ENCODE data around the gene AWAT1.
A peak's percentile ranks its signal among the peaks of the same experiment; 100 is the strongest.
"Not testable (repeated sequence)": the region's sequence is repeated elsewhere in the genome, so short reads cannot be mapped to it uniquely, and the experiment has no call there.

Gene AWAT1

DNA sequence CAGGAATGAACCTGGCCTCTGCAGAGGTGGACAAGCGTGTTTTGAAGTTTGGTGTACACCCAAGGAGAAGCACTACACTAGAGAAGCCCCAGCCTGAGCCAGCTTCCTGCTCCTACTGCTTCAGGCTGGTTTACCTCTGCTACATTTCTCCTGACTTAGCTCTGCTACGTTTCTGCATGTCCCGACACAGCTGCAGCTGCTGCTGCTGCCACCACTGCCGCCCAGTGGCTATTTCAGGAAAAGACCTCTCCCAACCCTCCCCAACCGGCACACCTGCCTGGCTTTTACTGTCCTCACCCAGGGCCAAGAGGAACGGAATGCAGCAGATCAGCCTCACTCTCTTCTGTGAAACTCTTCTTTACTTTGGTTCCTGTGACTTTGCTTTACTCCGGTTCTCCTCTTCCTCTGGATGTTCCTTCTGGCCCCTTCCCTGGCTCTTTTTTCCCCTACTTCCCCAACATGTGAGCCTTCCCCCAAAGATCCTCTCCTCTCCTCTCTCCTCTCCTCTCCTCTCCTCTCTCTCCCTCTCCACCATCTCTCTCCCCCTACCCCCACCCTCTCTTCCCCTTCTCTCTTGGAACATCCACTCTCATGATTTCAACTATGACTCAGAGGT lies 28.6 kb downstream of the AWAT1 start:
- peak; percentile 11 for DNase-seq

DNA sequence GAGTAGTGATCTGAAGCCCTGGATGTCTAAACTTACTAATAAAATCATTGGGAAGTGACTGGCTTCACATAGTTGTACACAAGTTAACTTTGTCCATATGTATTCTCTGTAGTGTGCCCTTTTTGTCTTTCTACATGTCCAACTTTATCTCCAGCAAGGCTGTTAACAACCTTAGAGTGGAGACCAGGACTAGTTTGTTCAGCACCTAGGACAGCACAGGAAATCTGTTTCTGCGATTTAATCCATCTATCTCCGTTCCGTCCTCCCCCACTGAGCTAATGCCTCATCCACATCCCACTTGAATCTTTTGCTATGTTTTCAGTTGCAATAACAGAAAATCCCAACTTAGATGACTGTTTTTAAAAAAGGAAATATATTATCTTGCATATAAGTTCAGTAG lies 30.3 kb downstream of the AWAT1 start:
- DNase-seq, result no peak

DNA sequence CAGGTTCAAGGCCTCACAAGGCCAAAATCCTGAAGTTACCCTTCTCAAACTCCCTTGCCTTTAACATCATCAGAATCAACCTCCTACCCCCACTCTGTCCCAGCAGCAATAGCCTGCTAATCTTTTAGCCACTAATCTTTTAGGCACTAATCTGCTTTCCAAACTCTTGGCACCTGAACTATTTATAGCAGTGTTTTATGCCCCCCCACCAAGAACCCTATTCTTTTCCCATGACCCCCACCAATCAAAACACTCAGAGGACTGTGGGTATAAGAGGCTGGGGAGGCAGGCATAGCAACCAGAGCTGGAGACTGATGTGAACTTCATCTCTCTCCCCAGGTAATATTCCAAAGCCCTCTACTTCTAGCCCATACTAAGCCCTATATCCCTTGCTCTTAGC lies 33.6 kb downstream of the AWAT1 start, which contains the start of gene ARR3:
ARR3 (plus strand) TSS at position 301 of the 400 bp plus-strand sequence. CDS start 1,052 bp downstream, outside the sequence.
- DNase-seq, result no peak

DNA sequence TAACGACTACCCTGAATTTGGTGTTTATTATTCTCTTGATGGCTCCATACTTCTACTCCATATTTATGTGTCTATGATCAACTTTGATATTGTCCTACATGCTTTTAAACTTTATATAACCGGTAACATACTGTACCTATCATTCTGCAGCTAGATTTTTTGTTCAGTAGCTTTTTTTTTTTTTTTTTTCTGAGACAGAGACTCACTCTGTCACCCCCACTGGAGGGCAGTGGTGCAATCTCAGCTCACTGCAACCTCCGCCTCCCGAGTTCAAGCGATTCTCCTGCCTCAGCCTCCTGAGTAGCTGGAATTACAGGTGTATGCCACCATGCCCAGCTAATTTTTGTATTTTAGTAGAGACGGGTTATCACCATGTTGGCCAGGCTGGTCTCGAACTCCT lies 39.6 kb downstream of the AWAT1 start:
- DNase-seq, result not testable (repeated sequence)

DNA sequence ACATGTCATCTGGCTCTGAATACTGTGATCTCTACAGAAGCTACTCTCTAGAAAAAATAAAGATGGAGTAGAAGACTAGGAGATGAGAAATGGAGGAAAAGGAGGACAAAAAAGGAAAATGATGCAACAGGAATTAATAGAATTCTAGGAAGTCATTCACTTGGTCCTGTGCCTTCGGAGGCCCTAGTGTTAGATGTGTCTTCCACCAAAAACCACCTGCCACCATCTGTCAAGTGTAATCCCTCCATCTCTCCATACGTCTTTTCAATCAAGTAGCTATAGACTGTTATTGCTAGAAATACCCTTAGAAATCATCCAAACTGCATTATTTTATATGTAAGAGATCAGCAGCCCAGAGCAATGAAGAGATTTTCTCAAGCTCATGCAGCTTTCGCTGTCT lies 44.6 kb downstream of the AWAT1 start:
- DNase-seq, result no peak

DNA sequence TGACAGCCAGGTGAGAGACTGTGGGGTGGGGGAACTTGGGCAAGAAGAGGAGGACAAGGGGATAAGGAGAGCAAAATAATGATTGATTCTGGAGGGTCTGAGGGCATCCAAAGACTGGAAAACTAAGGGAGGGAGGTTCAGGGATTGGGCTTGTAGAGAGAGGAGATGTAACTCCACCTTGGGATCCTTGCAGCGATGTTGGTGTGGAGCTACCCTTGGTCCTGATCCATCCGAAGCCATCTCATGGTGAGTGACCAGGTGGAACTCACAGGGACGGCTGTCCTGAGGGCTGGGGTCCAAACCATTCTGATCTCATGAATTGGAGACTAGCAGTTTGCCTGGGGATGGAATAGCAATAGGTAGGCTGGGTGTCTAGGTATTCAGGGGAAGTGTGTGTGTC lies 46.1 kb downstream of the AWAT1 start:
- DNase-seq, result no peak

DNA sequence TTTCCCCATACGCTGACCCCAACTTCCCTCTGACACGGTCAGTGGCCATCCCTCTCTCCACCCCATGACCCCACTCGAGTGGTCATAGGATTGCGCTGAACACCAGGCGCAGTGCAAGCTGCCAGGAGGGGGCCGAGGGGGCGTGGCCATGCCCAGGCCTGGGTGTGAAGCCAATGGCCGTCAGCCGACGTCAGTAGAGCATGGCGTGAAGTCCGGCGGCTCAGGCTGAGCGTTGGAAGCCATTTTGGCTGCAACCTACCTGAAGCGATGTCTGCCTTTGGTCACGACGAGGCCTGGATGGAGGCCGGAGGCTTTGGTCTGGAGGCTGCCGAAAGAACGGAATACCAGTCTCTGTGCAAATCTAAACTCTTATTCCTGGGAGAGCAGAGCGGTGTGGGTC lies 47.5 kb downstream of the AWAT1 start, which contains the start of gene RAB41:
RAB41 (plus strand) TSS at position 222 of the 400 bp plus-strand sequence; CDS start at position 268, 46 bp downstream.
- DNase-seq, result no peak

DNA sequence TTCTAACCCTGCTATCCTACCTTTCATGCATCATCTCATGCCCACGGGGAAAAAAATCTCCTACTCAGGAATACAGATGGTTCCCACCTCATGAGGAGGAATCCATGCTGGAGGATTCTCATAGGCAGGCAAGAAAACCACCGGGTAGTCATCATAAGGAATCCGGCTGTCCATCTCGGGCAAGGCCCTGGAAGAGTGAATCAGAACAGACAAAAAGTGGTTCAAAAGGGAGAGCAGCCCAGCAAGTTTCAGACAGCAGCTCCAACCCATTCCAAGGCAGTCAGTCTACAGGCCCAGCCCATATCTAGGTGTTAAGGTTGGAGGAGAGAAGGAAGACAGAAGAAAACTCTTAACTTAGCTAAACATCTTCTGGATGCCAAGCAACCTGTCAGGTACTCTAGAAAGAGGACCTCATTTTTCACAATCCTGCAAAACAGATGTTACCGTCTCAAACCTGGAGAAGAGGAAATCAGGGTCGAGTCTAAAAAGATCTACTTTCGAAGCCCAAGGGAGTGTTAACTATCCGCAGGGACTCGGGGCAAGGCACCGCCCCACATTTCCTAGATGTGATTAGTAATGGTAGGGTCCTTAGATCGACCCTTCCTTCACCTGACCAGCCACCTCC lies 54.8 kb downstream of the AWAT1 start:
- DNase-seq, result no peak
